OCI-LY3 (cell line): ENCODE measurements around the gene OCRL.

ENCODE experiments used
- CTCF ChIP-seq: fragments of 200-600, 300-600 bp; sonication (generic); IDR thresholded peaks from 2 replicates; pipeline ENCODE4 v1.5.1; 2014; ENCODE audit warnings: antibody characterized with exemption, low read length, low read depth
- EZH2phosphoT487 ChIP-seq: fragments of 200-600 bp; shearing (Covaris generic); IDR thresholded peaks from 2 replicates; pipeline ENCODE4 v1.6.1; 2018; ENCODE audit warnings: antibody characterized with exemption, mixed run types, low read depth

- TF ChIP-seq CTCF (no peak), EZH2phosphoT487 (no peak)
Measured at GRCh38 chrX:129631849-129632248, 91.8 kb downstream of the OCRL start.
